NCI-H2081 treated with DMSO at 0.1 percent for 48 hours (cell line): ENCODE results near the gene KLK15.

Source experiments
- DNase-seq: peaks from one replicate; lab custom pipeline; 2025; lab: John Stamatoyannopoulos, UW

Gene KLK15

GRCh38 chr19:50843205-50843604 is 9.8 kb upstream of the KLK15 start:
- no peak for DNase-seq

GRCh38 chr19:50842130-50842529 is 8.8 kb upstream of the KLK15 start:
- no peak for DNase-seq

GRCh38 chr19:50839712-50840655 is 6.6 kb upstream of the KLK15 start:
- DNase-seq, result no peak

GRCh38 chr19:50838239-50838638 is 4.9 kb upstream of the KLK15 start:
- no peak for DNase-seq

- DNase-seq, result no peak
Observed at GRCh38 chr19:50837300-50837699, 3.9 kb upstream of the KLK15 start.

GRCh38 chr19:50836543-50837195 is 3.3 kb upstream of the KLK15 start:
- no peak for DNase-seq

GRCh38 chr19:50835785-50836542 is 2.6 kb upstream of the KLK15 start:
- no peak for DNase-seq

GRCh38 chr19:50835103-50835784 is 1.9 kb upstream of the KLK15 start:
- no peak for DNase-seq

- no peak for DNase-seq
Observed at GRCh38 chr19:50833802-50834167, 411 bp upstream of the KLK15 start.

GRCh38 chr19:50832666-50833065 is 708 bp downstream of the KLK15 start:
- no peak for DNase-seq

- DNase-seq, result no peak
Observed at GRCh38 chr19:50831026-50831396, 2.4 kb downstream of the KLK15 start.

GRCh38 chr19:50830266-50831025 is 2.9 kb downstream of the KLK15 start:
- no peak for DNase-seq

- no peak for DNase-seq
Observed at GRCh38 chr19:50829801-50830200, 3.6 kb downstream of the KLK15 start.

- DNase-seq, result no peak
Observed at GRCh38 chr19:50827476-50827875, 5.9 kb downstream of the KLK15 start.

- DNase-seq, result no peak
Observed at GRCh38 chr19:50826492-50827240, 6.7 kb downstream of the KLK15 start.

GRCh38 chr19:50823389-50824042 is 9.9 kb downstream of the KLK15 start, which contains the start of gene KLK1:
KLK1 (minus strand) TSS chr19:50823787; CDS start chr19:50823748, 39 bp downstream.
- DNase-seq, result no peak

GRCh38 chr19:50822661-50823208 is 10.6 kb downstream of the KLK15 start:
- no peak for DNase-seq

- DNase-seq, result no peak
Observed at GRCh38 chr19:50821622-50822021, 11.8 kb downstream of the KLK15 start.

GRCh38 chr19:50821248-50821612 is 12.1 kb downstream of the KLK15 start:
- DNase-seq, result no peak
